Renal pelvis (tissue), 4 donors: Measurements from ENCODE around the gene ADCK1. TPM values are rescaled to one million over a fixed set of nuclear protein-coding genes. Genes with fewer than 3 reads are reported as not detected.
"Not testable (repeated sequence)": the region's sequence is repeated elsewhere in the genome, so short reads cannot be mapped to it uniquely, and the experiment has no call there.

Source experiments
- DNase-seq: peaks from one replicate; pipeline ENCODE4 v3.0.0-alpha.2; 2013
- polyA plus RNA-seq, 3 donors: library from polyadenylated mRNA; unstranded; fragments of 120-200 nt; gene quantifications; one replicate each; pipeline ENCODE4 v1.2.1, GENCODE V29; 2013; ENCODE audit not compliant: insufficient read length in 3 of 3

ADCK1 gene
- polyA plus RNA-seq, 3 donors: 10.0 to 14.4 (median 11.5) TPM

DNA sequence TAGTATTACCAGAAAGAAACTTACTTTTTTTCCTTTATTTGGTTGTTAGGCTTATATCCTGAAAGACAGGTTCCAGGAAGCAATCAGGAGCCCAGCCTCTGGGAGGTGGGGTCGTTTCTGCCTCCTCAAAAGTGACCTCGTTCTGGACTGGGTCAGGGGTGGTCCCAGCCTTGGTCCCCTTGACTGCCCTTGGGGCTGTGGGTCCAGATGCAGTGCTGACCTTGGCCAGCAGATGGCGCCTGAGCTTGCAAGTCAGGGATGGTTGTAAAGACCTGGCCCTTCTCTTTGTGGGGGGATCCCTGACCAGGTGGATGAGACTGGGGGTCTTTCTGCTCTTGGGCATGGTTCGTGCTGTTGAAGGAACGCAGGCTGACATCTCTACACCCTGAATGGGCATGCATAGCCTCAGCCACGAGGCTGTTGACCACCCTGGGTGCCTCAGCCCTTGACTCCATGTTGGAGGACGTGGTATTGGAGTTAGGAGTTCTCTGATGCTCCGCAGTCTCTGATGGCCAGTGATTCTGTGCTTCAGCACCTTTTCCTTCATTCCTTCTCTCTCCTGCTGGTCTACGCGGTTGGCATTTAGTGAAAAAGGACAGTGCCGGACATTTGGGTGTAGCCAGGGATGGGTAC is 62.4 kb downstream of the ADCK1 start:
- peak; percentile 48 for DNase-seq

DNA sequence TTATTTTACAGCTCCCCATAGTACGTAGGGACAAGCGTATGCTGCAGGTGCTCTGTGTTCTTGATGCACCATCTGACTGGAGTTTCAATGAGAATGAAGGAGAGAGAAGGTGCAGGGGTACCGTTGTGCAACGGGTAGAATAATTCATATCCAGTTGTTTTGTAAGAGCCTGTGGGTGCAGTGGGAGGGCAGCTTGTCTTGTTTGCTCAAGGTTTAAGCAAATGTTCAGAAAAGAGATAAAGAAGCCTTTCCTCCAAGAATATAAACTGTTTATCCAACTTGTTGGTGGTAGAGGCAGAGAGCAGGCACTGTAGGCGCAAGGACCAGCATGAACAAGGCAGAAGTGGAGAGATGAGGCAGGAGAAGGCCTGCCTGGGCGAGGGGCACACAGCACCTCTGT is 64.2 kb downstream of the ADCK1 start:
- DNase-seq: no peak

DNA sequence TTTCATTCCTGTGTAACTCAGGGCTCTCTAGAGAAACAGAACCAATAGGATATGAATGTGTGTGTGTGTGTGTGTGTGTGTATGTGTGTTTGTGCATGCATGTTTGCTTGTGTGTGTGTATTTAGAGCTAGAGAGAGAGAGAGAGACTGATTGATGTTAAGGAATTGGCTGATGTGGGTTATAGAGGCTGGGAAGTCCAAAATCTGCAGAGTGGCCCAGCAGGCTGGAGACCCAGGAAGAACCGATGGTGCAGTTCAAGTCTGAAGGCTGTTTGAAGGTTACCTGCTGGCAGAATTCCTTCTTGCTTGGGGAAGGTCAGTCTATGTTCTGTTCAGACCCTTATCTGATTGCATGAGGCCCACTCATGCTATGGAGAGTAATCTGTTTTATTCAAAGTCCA is 64.7 kb downstream of the ADCK1 start:
- DNase-seq: no peak

DNA sequence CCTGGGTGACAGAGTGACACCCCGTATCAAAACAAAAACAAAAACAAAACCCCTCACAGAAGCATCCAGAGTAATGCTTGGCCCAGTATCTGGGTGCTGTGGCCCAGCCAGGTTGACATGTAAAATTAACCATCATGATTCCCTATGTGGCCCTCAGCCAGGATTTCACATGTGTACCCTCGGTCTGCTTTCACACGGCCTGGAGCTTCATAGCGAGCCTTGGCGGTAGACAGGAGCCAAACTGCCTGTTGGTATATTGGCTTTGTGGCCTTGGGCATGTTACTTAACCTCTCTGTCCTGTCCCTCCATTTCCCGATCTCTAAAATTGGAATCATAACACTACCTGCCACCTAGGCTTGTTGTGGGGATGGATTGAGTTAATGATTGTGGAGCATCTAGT is 65.5 kb downstream of the ADCK1 start:
- no peak for DNase-seq

DNA sequence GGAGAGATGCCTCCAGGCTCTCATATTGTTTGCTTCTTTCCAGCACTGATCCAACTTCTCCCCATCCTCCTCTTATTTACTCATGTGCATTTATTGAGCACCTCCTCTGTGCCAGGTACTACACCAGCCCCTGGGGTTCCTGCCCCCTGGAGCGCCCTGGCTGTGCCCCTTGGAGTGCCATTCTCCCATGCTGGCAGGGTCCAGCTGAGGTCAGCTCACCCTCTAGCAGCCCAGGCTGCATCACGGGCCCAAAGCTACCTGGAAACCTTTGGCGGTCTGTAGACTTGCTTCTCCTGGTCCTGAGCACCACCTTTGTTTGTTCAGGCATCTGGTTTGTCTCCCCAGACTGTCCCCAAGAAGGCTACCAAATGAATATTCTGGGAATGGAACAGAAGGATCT is 67.0 kb downstream of the ADCK1 start:
- no peak for DNase-seq

DNA sequence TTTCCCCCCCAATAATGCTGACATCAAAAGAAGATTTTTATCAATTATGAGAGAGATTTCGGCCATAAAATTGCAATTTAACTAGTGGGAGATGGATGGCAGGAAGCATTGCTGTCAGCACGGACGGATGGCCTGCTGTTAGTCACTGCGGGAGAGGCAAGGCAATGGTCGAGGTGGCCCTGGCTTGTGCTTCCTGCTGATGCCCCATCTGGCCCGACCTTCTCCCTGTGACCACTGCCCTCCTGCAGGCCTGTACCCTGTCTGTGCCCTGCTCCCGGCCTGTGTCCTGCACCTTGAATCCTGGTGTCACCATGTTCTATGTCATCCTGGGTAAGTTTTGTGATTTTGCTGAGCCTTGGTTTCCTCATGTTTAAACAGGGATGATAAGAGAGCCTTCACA is 67.6 kb downstream of the ADCK1 start:
- DNase-seq: no peak

DNA sequence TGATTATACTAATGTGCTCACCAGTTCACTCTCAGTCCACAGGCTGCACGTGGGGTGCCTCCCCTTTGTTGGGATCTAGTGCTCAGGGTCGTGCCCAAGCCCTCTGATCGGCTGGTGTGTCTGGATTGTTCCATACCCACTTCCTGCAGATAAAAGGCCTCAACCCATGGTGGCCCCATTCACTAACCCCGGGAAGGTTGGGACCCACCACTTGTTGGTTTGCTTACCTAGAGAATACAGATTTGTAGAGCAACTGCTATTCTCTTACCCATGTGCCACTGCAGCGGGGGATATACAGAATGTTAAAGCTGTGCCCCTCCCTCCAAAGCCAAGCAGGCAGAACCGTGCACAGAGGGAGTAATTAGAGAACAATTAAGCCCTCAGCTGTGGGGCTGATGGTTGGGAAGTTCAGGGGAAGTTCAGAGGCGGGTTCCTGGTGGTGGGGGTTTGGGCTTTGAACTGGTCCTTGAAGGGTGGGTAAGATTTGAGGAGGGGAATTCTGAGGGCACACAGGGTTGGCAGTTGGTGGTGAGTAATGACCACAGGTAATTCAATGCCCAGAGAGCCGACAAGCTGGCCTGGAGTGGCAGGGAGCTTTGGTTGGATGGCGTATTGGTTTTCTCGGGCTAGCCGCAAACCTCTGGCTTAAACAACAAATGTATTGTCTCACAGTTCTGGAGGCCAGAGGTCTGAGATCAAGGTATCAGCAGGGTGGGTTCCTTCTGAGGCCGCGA is 68.8 kb downstream of the ADCK1 start:
- peak; percentile 60 for DNase-seq

DNA sequence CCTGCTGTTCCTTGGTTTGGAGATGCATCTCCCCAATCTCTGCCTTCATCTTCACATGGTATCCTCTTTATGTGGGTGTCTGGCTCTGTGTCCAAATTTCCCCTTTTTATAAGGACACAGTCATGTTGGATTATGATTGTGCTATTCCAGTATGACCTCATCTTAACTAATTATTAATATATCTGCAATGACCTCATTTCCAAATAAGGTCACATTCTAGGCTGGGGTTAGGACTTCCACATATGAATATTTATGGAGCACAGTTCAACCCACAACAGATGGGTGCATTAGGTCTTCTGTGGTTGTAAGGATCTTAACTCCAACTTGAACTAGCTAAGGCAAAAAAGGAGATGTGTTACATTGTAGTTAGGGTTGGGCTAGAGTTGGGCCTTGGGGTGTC is 69.4 kb downstream of the ADCK1 start:
- DNase-seq: no peak

DNA sequence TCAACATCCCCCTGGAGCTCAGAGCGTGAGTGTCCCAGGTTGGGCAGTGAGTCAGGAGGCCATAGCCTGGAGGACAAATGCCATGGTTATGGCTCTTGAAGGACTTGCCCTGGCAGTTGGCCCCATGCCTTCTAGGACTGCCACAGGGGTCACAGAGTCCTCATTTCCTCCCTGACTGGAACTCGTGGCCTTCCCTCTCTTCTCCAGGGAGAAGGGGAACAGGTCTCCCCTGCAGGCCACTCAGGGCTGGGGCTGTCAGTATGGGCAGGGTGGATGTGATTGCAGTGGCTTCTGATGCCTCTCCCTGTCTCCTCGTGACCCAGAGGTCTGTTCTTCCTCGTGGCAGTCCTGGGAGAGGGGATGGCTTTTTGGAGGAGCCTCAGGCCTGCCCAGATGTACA is 70.7 kb downstream of the ADCK1 start:
- DNase-seq: no peak

DNA sequence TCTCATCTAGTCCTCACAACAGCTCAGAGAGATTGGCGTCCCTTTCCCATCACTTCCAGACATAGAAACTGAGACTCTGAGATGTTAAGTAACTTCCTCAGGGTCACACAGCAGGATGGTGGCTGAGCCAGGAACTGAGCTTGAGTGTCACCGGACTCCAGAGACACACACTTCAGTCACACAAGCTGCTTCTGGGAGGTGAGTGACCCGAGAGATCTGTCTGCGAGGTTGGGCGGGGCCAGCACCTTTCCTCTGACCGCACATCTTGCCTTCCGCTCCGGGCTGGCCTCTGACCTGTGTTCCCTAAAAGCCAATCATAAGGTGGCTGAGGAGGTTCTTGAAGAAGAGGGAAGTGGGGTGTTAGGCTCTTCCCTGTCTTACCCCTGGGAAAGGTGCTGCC is 72.2 kb downstream of the ADCK1 start:
- no peak for DNase-seq

DNA sequence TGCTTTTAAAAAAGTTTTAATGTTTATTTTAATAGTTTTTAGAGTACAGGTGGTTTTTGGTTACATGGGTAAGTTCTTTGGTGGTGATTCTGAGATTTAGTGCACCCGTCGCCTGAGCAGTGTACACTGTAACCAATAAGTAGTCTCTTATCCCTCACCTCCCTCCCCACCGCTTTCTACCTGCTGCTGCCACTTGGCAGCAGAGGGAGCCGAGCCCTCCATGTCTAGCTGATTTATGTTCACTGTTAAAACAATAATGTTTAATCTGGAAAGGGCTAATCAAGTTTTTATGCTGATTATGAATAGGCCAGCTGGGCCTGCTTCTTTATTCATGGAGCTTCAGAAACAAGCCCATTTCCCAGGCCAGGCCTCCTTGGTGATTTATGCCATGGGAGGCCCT is 73.1 kb downstream of the ADCK1 start:
- DNase-seq: no peak

DNA sequence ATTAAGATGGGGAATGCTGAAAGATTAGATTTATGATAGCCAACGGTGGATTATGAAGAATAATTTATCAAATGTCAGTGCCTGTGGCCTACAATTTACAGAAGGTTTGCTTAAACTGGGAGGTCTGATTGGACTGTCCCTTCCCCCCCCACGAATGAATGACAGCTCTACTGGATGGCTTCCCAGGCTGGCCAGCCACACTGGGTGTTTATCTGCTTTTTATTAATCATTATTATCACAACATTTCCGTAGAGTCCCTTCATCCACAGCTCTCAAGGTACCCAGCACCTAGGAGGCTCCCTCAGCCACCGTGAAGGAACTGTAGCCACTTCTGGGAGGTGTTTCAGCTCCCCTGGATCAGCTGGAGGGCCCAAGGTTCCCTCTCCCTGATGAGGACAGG is 78.9 kb downstream of the ADCK1 start:
- no peak for DNase-seq

DNA sequence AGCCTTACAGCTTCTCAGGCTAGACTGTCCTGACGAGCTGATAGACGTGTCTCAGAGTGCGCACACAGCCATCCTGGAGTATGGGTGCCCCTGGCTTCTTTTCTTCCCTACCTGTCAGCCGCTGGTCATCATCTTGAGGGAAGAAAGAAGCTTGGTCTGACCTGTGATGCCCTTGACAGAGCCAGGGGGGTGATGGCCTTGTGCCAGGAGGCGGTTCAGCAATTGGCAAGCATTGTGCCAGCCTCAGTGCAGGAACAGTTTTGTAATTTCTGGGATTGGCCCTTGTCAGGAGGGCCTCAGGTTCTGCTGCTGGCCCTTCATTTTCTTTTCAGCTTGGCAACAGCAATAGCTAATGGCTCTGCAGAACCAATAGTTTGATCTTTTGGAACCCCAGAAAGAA is 80.1 kb downstream of the ADCK1 start:
- DNase-seq: no peak

DNA sequence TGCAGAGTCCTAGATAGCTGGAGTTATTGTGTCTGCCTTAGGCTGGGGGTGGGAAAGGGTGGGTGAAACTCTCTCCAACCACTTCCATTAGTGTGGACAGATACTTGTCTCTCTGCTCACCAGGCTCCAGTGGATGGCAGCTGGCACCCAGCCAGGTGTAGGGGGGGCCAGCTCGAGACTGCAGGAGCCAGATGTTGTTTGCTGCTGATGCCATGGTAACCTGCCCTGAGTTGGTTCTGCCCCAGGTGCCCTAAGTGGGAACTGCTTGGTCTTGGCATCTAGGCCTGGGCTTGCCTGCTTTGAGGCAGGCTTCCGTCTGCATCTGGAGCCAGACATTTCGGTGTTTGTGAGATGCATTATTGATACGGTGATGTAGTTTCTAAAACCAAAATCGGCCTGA is 82.2 kb downstream of the ADCK1 start:
- DNase-seq: peak; percentile 70

DNA sequence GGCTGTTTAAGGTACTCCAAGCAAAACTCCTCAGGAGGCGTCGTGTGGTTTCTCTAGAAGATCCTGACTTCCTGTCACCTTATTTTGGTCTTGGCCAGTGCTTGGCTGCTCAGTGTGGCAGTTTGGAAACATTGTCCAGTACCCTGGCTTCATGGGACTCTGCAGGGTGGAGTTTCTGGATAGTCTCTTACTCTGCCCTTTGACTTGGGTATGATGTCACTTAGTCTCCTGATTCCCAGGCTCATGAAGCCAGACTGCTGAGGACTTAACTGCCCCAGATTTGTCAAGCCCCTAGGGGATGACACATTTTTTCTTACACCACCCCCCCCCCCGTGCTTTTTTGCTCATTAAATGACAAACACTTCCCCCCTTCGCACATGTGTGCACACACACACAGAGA is 82.7 kb downstream of the ADCK1 start:
- no peak for DNase-seq

DNA sequence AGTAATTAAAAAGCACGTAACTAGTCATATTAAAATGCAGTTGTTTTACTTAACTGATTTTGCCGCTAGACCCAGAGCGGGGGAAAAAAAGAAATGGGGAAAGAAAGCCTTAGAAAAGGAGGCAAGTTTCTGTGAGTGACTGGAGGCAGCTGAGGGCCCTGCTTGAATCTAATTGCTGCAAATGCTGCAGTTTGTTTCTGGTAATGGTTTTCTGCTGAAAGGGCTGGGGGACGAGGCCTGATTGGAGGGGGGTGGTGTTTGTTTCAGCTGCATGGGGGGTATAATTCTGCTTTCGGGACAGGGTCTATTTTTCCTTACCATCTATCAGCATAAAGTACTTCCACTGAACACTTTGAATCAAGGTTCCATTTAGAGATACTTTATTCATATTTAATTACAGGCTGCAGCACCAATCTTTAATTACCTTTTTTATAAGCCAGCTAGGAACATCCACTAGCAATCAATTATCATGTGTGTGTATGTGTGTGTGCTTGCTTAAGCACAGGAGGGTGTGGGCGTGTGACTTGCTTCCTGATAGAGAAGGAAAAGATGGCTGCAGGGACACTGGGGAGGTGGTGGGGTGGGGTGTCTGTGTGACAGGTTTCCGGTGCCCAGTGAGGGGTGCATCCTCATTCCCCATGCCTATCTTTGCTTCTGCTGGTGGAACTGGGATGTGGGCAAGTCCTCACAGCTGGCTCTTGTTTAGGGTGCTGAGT is 83.4 kb downstream of the ADCK1 start:
- no peak for DNase-seq

DNA sequence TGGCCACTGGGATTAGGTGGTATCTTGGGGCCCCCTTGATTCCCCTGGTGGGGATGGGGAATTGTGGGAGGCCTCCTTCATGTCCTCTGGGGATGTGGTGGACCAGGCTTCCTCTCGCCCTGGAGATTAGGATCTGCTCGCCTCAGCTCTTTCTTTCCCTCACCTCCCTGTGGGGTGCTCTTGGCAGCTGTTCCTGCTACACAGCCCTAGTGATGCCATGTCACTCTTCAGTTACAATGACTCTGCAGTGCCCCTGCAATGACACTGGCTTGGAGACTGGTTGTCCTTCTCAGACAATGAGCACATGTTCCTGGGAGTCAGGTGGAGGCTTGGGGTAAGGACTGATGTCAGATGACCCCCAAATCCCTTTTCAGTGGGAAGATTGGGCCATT is 83.9 kb downstream of the ADCK1 start:
- DNase-seq: no peak

DNA sequence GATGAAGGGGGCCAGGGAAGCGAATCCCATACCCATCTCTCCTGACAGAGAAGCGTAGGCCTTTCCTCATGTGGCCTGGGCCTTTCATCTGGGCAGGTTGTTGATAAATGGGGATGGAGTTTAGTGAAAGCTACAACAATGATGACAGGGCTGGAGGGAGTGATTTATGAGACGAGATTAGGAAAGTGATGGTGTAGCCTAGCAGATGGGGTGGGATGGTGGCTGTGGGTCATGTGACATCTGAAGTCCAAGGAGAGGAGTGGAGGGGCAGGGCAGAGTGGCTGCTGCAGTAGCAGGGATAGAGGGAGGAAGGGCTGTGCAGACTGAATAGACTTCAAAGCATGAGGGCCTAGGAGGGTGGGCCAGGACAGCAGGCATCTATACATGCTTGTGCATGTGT is 85.5 kb downstream of the ADCK1 start:
- DNase-seq: no peak

DNA sequence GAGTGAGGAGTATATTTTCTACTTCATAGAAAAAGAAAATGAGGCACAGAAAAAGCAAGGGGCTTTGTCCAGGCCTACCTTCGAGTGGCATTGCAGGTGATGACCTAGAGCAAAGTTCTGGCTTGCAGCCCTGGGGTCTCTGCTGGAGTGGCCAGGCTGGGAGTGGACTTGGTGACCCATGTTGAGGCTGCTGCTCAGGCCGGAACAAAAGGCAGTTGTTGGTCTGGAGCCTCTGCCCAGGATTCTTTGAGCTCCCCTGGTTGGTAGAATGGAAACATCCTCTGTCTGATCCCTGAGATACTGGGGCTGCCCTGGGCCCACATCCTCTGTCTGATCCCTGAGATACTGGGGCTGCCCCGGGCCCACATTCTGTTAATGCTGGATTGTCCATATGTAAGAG is 86.1 kb downstream of the ADCK1 start:
- no peak for DNase-seq

DNA sequence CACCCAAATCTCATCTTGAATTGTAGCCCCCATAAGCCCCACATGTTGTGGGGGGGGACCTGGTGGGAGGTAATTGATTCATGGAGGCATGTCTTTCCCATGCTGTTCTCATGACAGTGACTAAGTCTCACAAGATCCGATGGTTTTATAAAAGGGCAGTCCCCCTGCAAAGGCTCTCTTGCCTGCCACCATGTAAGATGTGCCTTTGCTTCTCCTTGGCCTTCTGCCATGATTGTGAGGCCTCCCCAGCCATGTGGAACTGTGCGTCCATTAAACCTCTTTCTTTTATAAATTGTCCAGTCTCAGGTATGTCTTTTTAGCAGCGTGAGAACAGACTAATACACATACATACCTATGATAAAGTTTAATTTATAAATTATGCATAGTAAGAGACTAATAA is 89.0 kb downstream of the ADCK1 start:
- DNase-seq: not testable (repeated sequence)

DNA sequence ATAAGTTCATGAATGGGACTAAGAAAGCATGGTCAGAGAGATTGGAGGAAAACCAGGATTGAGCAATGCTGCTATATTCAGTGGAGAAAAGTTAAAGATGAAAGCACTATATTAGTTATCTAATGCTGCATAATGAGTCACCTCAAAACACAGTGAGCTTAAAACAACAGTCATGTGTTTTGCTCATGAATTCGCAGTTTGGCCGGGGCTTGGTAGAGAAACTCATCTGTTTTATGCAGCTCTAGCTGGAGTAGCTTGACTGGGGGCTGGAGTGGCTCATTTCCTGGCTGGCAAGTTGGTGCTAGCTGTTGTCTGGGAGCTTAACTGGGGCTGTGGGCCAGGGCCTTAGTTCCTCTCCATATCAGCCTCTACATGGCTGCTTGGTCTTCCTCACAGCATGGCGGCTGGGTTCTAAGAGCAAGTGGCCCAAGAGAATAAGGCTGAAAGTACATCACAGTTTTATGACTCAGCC is 90.1 kb downstream of the ADCK1 start:
- no peak for DNase-seq

DNA sequence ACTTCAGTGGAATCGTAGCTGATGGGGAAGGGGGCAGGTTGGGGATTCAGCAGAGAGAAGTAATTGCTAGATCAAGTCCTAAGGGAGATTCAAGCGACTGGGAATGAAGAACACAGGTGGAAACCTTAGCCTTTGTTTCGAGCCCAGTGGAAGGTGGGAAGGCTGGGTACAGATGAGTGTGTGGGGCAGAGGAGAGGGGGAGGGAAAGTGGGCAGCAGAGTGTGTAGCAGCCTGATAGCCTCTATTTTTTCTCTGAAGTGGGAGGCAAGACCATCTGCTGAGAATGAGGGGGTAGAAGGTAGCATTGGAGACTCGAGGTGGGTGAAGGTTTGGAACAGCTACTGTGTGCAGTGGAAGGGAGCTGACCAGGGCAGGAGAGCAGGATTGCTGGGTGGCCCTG is 91.0 kb downstream of the ADCK1 start:
- no peak for DNase-seq

DNA sequence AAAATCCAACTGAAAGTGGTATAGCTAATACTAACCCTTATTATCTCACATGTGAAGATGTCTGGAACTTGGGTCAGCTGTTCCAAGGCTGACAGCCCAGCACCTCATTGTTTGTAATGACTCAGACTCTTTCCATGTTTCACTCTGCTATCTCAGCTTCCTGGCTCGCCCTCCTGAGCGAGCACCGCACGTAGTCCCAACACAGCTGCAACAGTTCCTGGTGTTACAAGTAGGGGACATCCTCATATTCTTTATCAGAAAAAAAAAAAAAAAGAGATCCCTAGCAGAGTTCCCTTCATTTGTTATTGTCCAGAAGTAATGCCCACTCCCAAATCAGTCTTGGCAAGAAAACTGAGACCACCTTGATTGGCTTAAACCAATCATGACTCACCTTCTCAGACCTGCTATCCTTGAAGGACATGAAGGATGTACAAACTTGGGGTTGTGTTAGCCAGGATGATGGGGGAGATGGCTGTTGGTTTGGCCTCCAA is 92.5 kb downstream of the ADCK1 start:
- DNase-seq: no peak
